Liver (tissue), 9 donors: Measurements from ENCODE around the gene PPP6C. TPM values are rescaled to one million over a fixed set of nuclear protein-coding genes. Genes with fewer than 3 reads are reported as not detected.
"Not testable (repeated sequence)": the region's sequence is repeated elsewhere in the genome, so short reads cannot be mapped to it uniquely, and the experiment has no call there.

Source experiments
- DNase-seq: peaks from one replicate; pipeline ENCODE4 v3.0.0-alpha.2; 2017; ENCODE audit warnings: low spot score
- H3K27ac ChIP-seq, 2 donors: one replicate each; pipeline ENCODE4 v1.7.0; 2013; ENCODE audit warnings: inconsistent platforms in 2 of 2, low read length in 2 of 2, control low read depth in 1 of 2, low read depth in 1 of 2, mild to moderate bottlenecking in 1 of 2
- H3K27me3 ChIP-seq, 4 donors: one replicate each; pipeline versions ENCODE4 v1.6.1 to v1.7.0; 2013; ENCODE audit warnings: low read length in 3 of 4, inconsistent platforms in 1 of 4, mild to moderate bottlenecking in 1 of 4, moderate library complexity in 1 of 4; ENCODE audit not compliant: control insufficient read depth in 4 of 4, insufficient read depth in 4 of 4
- H3K36me3 ChIP-seq, 4 donors: one replicate each; pipeline versions ENCODE4 v1.6.1 to v1.7.0; 2013; ENCODE audit warnings: low read length in 3 of 4, mild to moderate bottlenecking in 3 of 4, low read depth in 1 of 4, moderate library complexity in 1 of 4; ENCODE audit not compliant: control insufficient read depth in 4 of 4, insufficient read depth in 3 of 4
- H3K4me1 ChIP-seq, 4 donors: one replicate each; pipeline versions ENCODE4 v1.6.1 to v1.7.0; 2013; ENCODE audit warnings: low read length in 3 of 4, mild to moderate bottlenecking in 3 of 4, moderate library complexity in 1 of 4; ENCODE audit not compliant: control insufficient read depth in 4 of 4, insufficient read depth in 4 of 4
- H3K4me3 ChIP-seq, 3 donors: one replicate each; pipeline versions ENCODE4 v1.6.1 to v1.7.0; 2013; ENCODE audit warnings: low read length in 3 of 3, control low read depth in 1 of 3, low read depth in 1 of 3, mild to moderate bottlenecking in 1 of 3
- H3K9ac ChIP-seq, 2 donors: one replicate each; pipeline ENCODE4 v1.7.0; 2013; ENCODE audit warnings: low read length in 2 of 2, mild to moderate bottlenecking in 2 of 2, moderate library complexity in 2 of 2, control low read depth in 1 of 2, low read depth in 1 of 2
- H3K9me3 ChIP-seq, 4 donors: one replicate each; pipeline versions ENCODE4 v1.6.1 to v1.7.0; 2013; ENCODE audit warnings: low read length in 3 of 4; ENCODE audit not compliant: control insufficient read depth in 4 of 4
- EGR1 ChIP-seq, 2 donors: IDR thresholded peaks; 2 replicates each; pipeline ENCODE4 v1.6.1; 2016 to 2018; ENCODE audit warnings: antibody characterized with exemption in 2 of 2, low read depth in 2 of 2
- FOXA1 ChIP-seq: IDR thresholded peaks from 2 replicates; pipeline ENCODE4 v1.6.1; 2016; ENCODE audit warnings: antibody characterized with exemption
- FOXA2 ChIP-seq: IDR thresholded peaks from 2 replicates; pipeline ENCODE4 v1.6.1; 2016; ENCODE audit warnings: antibody characterized with exemption
- GABPA ChIP-seq, 2 donors: IDR thresholded peaks in 1 of 2; conservative IDR thresholded peaks in 1 of 2; 2 replicates each; pipeline ENCODE4 v1.6.1; 2016; ENCODE audit warnings: antibody characterized with exemption in 2 of 2, mild to moderate bottlenecking in 1 of 2, moderate library complexity in 1 of 2
- HNF4A ChIP-seq, 2 donors: conservative IDR thresholded peaks; 2 replicates each; pipeline ENCODE4 v1.6.1; 2016; ENCODE audit warnings: antibody characterized with exemption in 2 of 2, mild to moderate bottlenecking in 2 of 2
- HNF4G ChIP-seq: IDR thresholded peaks from 2 replicates; pipeline ENCODE4 v1.6.1; 2016; ENCODE audit warnings: antibody characterized with exemption
- JUND ChIP-seq, 2 donors: IDR thresholded peaks; 2 replicates each; pipeline ENCODE4 v1.6.1; 2016; ENCODE audit warnings: antibody characterized with exemption in 2 of 2
- NR2F2 ChIP-seq: IDR thresholded peaks from 2 replicates; pipeline ENCODE4 v1.6.1; 2016; ENCODE audit warnings: antibody characterized with exemption
- RAD21 ChIP-seq, 2 donors: IDR thresholded peaks; 2 replicates each; pipeline ENCODE4 v1.6.1; 2016; ENCODE audit warnings: antibody characterized with exemption in 2 of 2, mild to moderate bottlenecking in 2 of 2
- REST ChIP-seq: IDR thresholded peaks from 2 replicates; pipeline ENCODE4 v1.6.1; 2016; ENCODE audit warnings: antibody characterized with exemption, mild to moderate bottlenecking
- RXRA ChIP-seq, 2 donors: IDR thresholded peaks; 2 replicates each; pipeline ENCODE4 v1.6.1; 2017 to 2018; ENCODE audit warnings: antibody characterized with exemption in 2 of 2, mild to moderate bottlenecking in 1 of 2
- SP1 ChIP-seq: IDR thresholded peaks from 2 replicates; pipeline ENCODE4 v1.6.1; 2018; ENCODE audit warnings: antibody characterized with exemption, mild to moderate bottlenecking
- TAF1 ChIP-seq: conservative IDR thresholded peaks from 2 replicates; pipeline ENCODE4 v1.6.1; 2016; ENCODE audit warnings: antibody characterized with exemption, mild to moderate bottlenecking
- YY1 ChIP-seq: IDR thresholded peaks from 2 replicates; pipeline ENCODE4 v1.6.1; 2016; ENCODE audit warnings: antibody characterized with exemption, mild to moderate bottlenecking
- ZBTB33 ChIP-seq: IDR thresholded peaks from 2 replicates; pipeline ENCODE4 v1.6.1; 2016; ENCODE audit warnings: antibody characterized with exemption
- WGBS: extraction: QIAGEN DNeasy Blood & Tissue Kit; methylation state at CpG from one replicate; pipeline ENCODE4 v1.1.7; 2013; 5-methylcytosine and 5-hydroxymethylcytosine counted together
- polyA plus RNA-seq, 2 donors: library from polyadenylated mRNA; stranded (reverse) in 1 of 2; unstranded in 1 of 2; fragments of 200-250 nt in 1 of 2; fragments of >200 nt in 1 of 2; fragmentation: Nextera tagmentation in 1 of 2; extraction: Ambion mirVana in 1 of 2; gene quantifications; one replicate each; pipeline versions ENCODE4 v1.2.1 to v1.2.3, GENCODE V29; 2013 to 2015
- total RNA-seq, 2 donors: library from RNA; depleted of rRNA; stranded (reverse); fragments of >200 nt; gene quantifications; one replicate each; pipeline ENCODE4 v1.2.3, GENCODE V29; 2014
- TF ChIP-seq, protein P1 (sequence below): IDR thresholded peaks from 2 replicates; pipeline ENCODE4 v1.6.1; 2016; ENCODE audit warnings: antibody characterized with exemption
- TF ChIP-seq, protein P2 (sequence below): IDR thresholded peaks from 2 replicates; pipeline ENCODE4 v1.6.1; 2016; ENCODE audit warnings: antibody characterized with exemption
- TF ChIP-seq, protein P3 (sequence below): fragments of 150-350 bp; IDR thresholded peaks from 2 replicates; pipeline ENCODE4 v1.5.1; 2017; ENCODE audit warnings: improper control_type of control experiment, low read depth, low read length; ENCODE audit not compliant: missing input control
- donor health status: healthy.
- donor health status: healthy.
- donor health status: healthy.
- donor health status: healthy.
- donor health status: healthy.

PPP6C gene
- total and polyA plus RNA-seq, 4 donors, result 10.1 to 14.8 (median 12.2) TPM

- peak; percentile 49 for TF ChIP-seq FOXA1
- no peak for TF ChIP-seq JUND (IDR thresholded peaks at IDR 0.05)
- TF ChIP-seq, protein P1, sequence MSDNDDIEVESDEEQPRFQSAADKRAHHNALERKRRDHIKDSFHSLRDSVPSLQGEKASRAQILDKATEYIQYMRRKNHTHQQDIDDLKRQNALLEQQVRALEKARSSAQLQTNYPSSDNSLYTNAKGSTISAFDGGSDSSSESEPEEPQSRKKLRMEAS, result peak; percentile 28
- TF ChIP-seq TAF1, result no peak
- TF ChIP-seq, protein P2, sequence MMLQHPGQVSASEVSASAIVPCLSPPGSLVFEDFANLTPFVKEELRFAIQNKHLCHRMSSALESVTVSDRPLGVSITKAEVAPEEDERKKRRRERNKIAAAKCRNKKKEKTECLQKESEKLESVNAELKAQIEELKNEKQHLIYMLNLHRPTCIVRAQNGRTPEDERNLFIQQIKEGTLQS, result no peak
- TF ChIP-seq RAD21 (IDR thresholded peaks at IDR 0.05), result no peak
- no peak for TF ChIP-seq HNF4G
- no peak for TF ChIP-seq HNF4A (conservative IDR thresholded peaks at IDR 0.05)
- peak; percentile 58 for TF ChIP-seq SP1
- TF ChIP-seq, protein P3, sequence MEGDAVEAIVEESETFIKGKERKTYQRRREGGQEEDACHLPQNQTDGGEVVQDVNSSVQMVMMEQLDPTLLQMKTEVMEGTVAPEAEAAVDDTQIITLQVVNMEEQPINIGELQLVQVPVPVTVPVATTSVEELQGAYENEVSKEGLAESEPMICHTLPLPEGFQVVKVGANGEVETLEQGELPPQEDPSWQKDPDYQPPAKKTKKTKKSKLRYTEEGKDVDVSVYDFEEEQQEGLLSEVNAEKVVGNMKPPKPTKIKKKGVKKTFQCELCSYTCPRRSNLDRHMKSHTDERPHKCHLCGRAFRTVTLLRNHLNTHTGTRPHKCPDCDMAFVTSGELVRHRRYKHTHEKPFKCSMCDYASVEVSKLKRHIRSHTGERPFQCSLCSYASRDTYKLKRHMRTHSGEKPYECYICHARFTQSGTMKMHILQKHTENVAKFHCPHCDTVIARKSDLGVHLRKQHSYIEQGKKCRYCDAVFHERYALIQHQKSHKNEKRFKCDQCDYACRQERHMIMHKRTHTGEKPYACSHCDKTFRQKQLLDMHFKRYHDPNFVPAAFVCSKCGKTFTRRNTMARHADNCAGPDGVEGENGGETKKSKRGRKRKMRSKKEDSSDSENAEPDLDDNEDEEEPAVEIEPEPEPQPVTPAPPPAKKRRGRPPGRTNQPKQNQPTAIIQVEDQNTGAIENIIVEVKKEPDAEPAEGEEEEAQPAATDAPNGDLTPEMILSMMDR, result no peak
- TF ChIP-seq GABPA (IDR thresholded peaks at IDR 0.05 in 1 of 2, conservative IDR thresholded peaks at IDR 0.05 in 1 of 2), result peak; percentile 62 to 85
- TF ChIP-seq ZBTB33, result no peak
- TF ChIP-seq NR2F2, result peak; percentile 19
- TF ChIP-seq YY1, result peak; percentile 12
- peak; percentile 52 to 63 for TF ChIP-seq EGR1 (IDR thresholded peaks at IDR 0.05; ENCODE audit: low read depth in 2 of 2)
- no peak for TF ChIP-seq FOXA2
- peak; percentile 72 for TF ChIP-seq REST
- TF ChIP-seq RXRA (IDR thresholded peaks at IDR 0.05), result no peak
- Histone ChIP-seq H3K9me3 (no peaks in the 10 kb centered on the region), H3K36me3 (peaks cover 2 to 17% (median 12%) of the 10 kb centered on the region in 4 donors), H3K9ac (peak within 1 kb of the TSS; percentile 74 to 79), H3K4me1 (peaks cover 0 to 11% (median 5%) of the 10 kb centered on the region in 4 donors), H3K27ac (peak within 1 kb of the TSS; percentile 87 to 93), H3K27me3 (no peaks in the 10 kb centered on the region), H3K4me3 (peak within 1 kb of the TSS; percentile 56 to 91 (median 85))
- WGBS, result under 1% methylated on average over 51 of the region's 51 CpGs
- DNase-seq, result peak; percentile 96
Observed at GRCh38 chr9:125200216-125201047, 10.8 kb upstream of the PPP6C start, which contains the start of gene RABEPK. Gene RABEPK, plus strand, starts transcription at chr9:125200542. Its CDS starts 2,472 bp downstream, at chr9:125203014.

GRCh38 chr9:125195591-125195990, 6.0 kb upstream of the PPP6C start:
- H3K9me3 ChIP-seq, result not testable (repeated sequence)

DNA sequence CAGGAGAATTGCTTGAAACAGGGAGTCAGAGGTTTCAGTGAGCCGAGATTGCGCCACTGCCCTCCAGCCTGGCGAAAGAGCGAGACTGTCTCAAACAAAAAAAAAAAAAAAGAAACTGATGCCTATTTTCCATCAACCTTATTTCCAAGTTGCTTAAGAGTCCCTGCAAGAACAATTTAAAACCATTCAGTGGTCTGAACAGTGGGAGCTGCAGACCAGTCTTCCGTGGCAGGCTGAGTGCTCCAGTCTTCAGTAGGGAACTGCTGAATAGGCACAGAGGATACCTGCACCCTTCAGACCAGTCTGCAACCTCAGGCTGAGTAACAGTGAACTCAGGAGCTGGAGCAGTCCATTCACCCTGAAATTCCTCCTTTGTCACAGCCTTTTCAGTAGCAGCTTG, 4.9 kb upstream of the PPP6C start:
- DNase-seq, H3K4me1 ChIP-seq, H3K27ac ChIP-seq, H3K27me3 ChIP-seq, H3K9ac ChIP-seq, H3K36me3 ChIP-seq, H3K9me3 ChIP-seq, H3K4me3 ChIP-seq: not testable (repeated sequence)
- 90% methylated on average over 5 of the region's 5 CpGs for WGBS

More at GRCh38 chr9:125195591-125195990, 6.0 kb upstream of the PPP6C start:
- H3K4me1 ChIP-seq, H3K27ac ChIP-seq, H3K27me3 ChIP-seq, DNase-seq, H3K9ac ChIP-seq, H3K4me3 ChIP-seq, H3K36me3 ChIP-seq: not testable (repeated sequence)
- 78% methylated on average over 1 of the region's 1 CpG for WGBS
